MCF 10A (cell line): ENCODE results near the gene DERL3. TPM values are rescaled to one million over a fixed set of nuclear protein-coding genes. Genes with fewer than 3 reads are reported as not detected.

Source experiments
- BruUV-seq: library from RNA; stranded (reverse); fragments of 400-500 nt; replicated peaks from 2 replicates; lab custom pipeline; 2021; lab: Mats Ljungman, UMichigan
- CTCF ChIA-PET: fragments of 300-600 bp; sonication (Branson Sonifier 250); formaldehyde crosslinking; extraction: SDS; loops from one replicate; lab custom pipeline; 2021; ENCODE audit warnings: antibody characterized with exemption, inconsistent platforms; lab: Yijun Ruan, JAX
- POLR2A ChIA-PET: fragments of 300-600, 350-650 bp; sonication (Branson Sonifier 250); formaldehyde crosslinking; extraction: SDS; loops from one replicate; lab custom pipeline; 2020; ENCODE audit warnings: antibody characterized with exemption, inconsistent platforms; lab: Yijun Ruan, JAX
- DNase-seq: peaks from one replicate; pipeline ENCODE4 v3.0.0-alpha.2; 2018; ENCODE audit not compliant: unreplicated experiment
- H3K27ac Mint-ChIP-seq: one replicate; pipeline ENCODE4 v1.8.0; 2022; ENCODE audit warnings: mild to moderate bottlenecking, low read depth, mixed read lengths; ENCODE audit not compliant: unreplicated experiment
- H3K27me3 Mint-ChIP-seq: one replicate; pipeline ENCODE4 v1.8.0; 2022; ENCODE audit warnings: mixed read lengths; ENCODE audit not compliant: insufficient read depth, unreplicated experiment
- H3K36me3 Mint-ChIP-seq: one replicate; pipeline ENCODE4 v1.8.0; 2022; ENCODE audit warnings: mild to moderate bottlenecking, moderate library complexity, mixed read lengths; ENCODE audit not compliant: insufficient read depth, unreplicated experiment
- H3K4me1 Mint-ChIP-seq: one replicate; pipeline ENCODE4 v1.8.0; 2022; ENCODE audit warnings: mixed read lengths; ENCODE audit not compliant: insufficient read depth, unreplicated experiment
- H3K4me3 Mint-ChIP-seq: one replicate; pipeline ENCODE4 v1.8.0; 2022; ENCODE audit warnings: mild to moderate bottlenecking, moderate library complexity, mixed read lengths; ENCODE audit not compliant: unreplicated experiment
- H3K9me3 Mint-ChIP-seq: one replicate; pipeline ENCODE4 v1.8.0; 2022; ENCODE audit warnings: mixed read lengths; ENCODE audit not compliant: unreplicated experiment
- intact Hi-C: fragments of 100-400 bp; cut with micrococcal nuclease; formaldehyde crosslinking; loops from 2 replicates; pipeline ENCODE4 v1.14.1; 2022
- total RNA-seq: library from RNA; stranded (reverse); gene quantifications from 2 replicates; pipeline ENCODE4 v1.2.3, GENCODE V29; 2022
- TF ChIP-seq, protein P1 (sequence below): fragments of 200-600 bp; IDR thresholded peaks from one replicate; pipeline ENCODE4 v1.8.0; 2022; ENCODE audit warnings: antibody characterized with exemption, mild to moderate bottlenecking; ENCODE audit not compliant: unreplicated experiment

The DERL3 gene
- total RNA-seq, 1 experiment from 2014 or later: not detected

DNA sequence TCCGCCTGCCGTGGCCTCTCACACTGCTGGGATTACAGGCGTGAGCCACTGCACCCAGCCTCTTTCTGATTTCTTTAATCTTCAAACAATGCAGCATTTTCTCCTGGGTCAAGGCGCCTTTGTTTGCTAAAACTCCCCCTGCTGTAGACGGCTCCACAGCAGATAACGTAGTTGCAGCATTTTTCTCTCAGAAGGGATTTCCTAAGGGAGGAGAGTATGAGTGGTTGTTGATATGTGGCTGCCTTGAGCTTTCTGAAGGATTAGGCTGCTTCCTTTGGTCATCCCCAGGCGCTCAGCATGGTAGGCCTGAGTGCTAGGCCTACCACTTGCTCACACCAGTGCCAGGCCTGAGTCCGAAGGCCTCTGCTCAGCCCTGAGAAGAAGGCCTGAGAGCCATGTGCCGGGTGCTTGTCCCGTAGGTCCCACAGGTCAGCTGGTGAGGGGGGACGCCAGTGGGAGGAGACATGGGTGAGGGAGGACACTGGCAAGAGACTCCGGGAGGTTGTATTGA lies 34.0 kb downstream of the DERL3 start:
- no peak for DNase-seq
- H3K4me3 Mint-ChIP-seq: no peak overlapping the region
- no peaks in the 10 kb centered on the region for H3K9me3 Mint-ChIP-seq
- no TSS peak for BruUV-seq
- intact Hi-C loops: no loop called here
- no peaks in the 10 kb centered on the region for H3K27me3 Mint-ChIP-seq
- H3K27ac Mint-ChIP-seq: no peak overlapping the region
- POLR2A ChIA-PET: interaction anchor here (1.3 kb wide), 1 partner anchor 10 kb away, joined by 3 read pairs; no protein-coding TSS in a partner anchor
- H3K36me3 Mint-ChIP-seq: peaks cover 88% of the 10 kb centered on the region
- CTCF ChIA-PET: no interaction called here
- TF ChIP-seq, protein P1, sequence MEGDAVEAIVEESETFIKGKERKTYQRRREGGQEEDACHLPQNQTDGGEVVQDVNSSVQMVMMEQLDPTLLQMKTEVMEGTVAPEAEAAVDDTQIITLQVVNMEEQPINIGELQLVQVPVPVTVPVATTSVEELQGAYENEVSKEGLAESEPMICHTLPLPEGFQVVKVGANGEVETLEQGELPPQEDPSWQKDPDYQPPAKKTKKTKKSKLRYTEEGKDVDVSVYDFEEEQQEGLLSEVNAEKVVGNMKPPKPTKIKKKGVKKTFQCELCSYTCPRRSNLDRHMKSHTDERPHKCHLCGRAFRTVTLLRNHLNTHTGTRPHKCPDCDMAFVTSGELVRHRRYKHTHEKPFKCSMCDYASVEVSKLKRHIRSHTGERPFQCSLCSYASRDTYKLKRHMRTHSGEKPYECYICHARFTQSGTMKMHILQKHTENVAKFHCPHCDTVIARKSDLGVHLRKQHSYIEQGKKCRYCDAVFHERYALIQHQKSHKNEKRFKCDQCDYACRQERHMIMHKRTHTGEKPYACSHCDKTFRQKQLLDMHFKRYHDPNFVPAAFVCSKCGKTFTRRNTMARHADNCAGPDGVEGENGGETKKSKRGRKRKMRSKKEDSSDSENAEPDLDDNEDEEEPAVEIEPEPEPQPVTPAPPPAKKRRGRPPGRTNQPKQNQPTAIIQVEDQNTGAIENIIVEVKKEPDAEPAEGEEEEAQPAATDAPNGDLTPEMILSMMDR: no peak
- H3K4me1 Mint-ChIP-seq: no peaks in the 10 kb centered on the region

DNA sequence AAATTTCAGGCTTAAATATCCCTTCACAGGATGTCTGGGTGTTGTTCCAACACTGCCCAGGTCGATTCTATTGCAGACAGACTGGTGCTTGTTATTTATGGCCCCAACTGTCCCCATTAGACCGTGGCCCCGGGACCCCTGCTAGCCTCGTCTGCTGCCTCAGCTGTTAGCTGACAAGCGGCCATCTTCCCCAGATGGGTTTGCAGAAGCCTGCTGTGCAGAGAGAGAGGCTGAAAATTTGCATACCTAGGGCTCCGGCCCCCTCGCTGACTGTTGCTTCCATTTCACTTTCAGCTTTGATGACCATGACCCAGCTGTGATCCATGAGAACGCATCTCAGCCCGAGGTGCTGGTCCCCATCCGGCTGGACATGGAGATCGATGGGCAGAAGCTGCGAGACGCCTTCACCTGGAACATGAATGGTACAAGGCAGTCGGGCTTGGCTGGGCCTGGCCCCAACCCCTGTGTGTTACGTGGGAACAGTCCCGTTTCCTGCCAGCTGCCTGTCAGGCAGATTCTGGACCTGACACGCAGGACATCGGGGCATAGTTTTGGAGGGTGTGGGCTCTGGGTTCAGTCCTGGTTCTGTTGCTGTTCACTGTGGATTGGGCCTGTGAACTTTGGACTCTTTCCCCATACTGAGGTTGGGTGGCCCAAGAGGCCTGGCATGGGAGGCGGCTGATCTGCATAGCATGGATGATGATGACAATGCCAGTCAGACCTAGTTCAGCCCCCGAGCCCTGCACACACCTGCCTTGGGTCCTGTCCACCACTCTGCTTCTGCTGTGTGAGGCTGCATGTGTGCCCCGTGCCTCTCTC lies 35.6 kb downstream of the DERL3 start:
- ChIA-PET POLR2A (interaction anchor here (0.7 kb wide), 1 partner anchor 8 kb away, joined by 3 read pairs; no protein-coding TSS in a partner anchor), CTCF (no interaction called here)
- no peaks in the 10 kb centered on the region for H3K4me1 Mint-ChIP-seq
- H3K36me3 Mint-ChIP-seq: peaks cover 90% of the 10 kb centered on the region
- no peaks in the 10 kb centered on the region for H3K9me3 Mint-ChIP-seq
- no peak overlapping the region for H3K27ac Mint-ChIP-seq
- H3K27me3 Mint-ChIP-seq: no peaks in the 10 kb centered on the region
- DNase-seq: no peak
- TF ChIP-seq, protein P1: no peak
- intact Hi-C loops: no loop called here
- BruUV-seq: no TSS peak
- no peak overlapping the region for H3K4me3 Mint-ChIP-seq

DNA sequence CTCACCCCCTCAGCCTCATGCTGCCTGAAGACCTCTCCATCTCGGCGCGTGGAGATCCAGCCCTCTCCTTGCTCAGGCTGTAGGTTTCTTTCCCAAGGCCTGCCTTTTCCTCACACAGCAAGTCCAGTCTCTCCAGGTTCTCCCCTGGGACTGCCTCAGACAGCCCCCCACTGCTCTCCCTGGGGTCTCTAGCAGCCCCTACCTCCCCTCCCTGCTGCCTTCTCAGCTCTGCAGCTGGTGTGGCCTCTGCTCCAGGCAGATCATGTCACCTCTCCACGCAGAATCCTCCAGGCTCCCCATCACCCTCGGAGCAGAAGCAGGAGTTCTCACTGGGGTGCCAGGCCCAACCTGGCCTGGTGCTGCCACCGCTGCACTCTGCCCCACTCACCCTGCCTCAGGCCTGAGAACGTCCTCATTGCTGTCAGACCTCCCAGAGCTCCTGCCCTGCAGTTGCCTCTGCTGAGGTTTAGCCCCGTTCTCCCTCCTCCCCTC lies 36.9 kb downstream of the DERL3 start:
- Mint-ChIP-seq H3K4me3 (no peak overlapping the region), H3K36me3 (peaks cover 90% of the 10 kb centered on the region), H3K9me3 (no peaks in the 10 kb centered on the region), H3K27ac (peak overlapping the region; percentile 63), H3K4me1 (no peaks in the 10 kb centered on the region), H3K27me3 (no peaks in the 10 kb centered on the region)
- DNase-seq: no peak
- BruUV-seq: no TSS peak
- ChIA-PET POLR2A (interaction anchor here (0.5 kb wide), 1 partner anchor 21 kb away, joined by 3 read pairs; no protein-coding TSS in a partner anchor), CTCF (no interaction called here)
- intact Hi-C loops: no loop called here
- TF ChIP-seq, protein P1: no peak

DNA sequence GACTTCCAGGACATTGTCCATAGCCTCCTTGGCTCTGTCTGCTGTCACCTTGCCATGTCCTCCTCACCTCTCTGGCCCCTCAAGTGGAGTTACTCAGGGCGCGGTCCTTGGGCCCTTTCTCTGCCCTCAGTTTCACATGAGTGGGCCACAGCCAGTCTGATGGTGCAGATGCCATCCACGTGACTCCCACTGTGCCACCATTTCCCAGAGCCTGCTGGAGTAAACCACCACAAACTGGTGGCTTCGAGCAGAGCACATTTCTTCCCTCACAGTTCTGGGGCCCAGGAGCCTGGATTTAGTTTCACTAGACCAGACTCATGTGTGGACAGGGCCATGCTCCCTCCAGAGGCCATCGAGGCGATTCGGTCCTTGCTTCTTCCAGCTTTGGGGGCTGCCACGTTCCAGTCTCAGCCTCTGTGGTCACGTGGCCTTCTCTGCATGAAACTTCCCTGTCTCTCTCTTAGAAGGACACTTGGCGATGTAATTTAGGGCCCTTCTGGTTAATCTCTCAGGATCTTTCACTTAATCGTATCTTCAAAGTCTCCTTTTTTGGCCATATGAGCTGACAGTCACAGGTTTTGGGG lies 37.5 kb downstream of the DERL3 start:
- Mint-ChIP-seq H3K9me3 (no peaks in the 10 kb centered on the region), H3K4me3 (no peak overlapping the region), H3K4me1 (no peaks in the 10 kb centered on the region), H3K27me3 (no peaks in the 10 kb centered on the region), H3K27ac (peak overlapping the region; percentile 63), H3K36me3 (peaks cover 90% of the 10 kb centered on the region)
- ChIA-PET POLR2A (interaction anchor here (0.5 kb wide), 1 partner anchor 22 kb away, joined by 3 read pairs; no protein-coding TSS in a partner anchor), CTCF (no interaction called here)
- TF ChIP-seq, protein P1: no peak
- no TSS peak for BruUV-seq
- intact Hi-C loops: no loop called here
- no peak for DNase-seq
